ENCODE measurements around the gene ALDH3B2. TPM values are rescaled to one million over a fixed set of nuclear protein-coding genes. Genes with fewer than 3 reads are reported as not detected.

The ALDH3B2 gene
- total RNA-seq, 1 experiment from 2014 or later = 0.13 TPM

DNA sequence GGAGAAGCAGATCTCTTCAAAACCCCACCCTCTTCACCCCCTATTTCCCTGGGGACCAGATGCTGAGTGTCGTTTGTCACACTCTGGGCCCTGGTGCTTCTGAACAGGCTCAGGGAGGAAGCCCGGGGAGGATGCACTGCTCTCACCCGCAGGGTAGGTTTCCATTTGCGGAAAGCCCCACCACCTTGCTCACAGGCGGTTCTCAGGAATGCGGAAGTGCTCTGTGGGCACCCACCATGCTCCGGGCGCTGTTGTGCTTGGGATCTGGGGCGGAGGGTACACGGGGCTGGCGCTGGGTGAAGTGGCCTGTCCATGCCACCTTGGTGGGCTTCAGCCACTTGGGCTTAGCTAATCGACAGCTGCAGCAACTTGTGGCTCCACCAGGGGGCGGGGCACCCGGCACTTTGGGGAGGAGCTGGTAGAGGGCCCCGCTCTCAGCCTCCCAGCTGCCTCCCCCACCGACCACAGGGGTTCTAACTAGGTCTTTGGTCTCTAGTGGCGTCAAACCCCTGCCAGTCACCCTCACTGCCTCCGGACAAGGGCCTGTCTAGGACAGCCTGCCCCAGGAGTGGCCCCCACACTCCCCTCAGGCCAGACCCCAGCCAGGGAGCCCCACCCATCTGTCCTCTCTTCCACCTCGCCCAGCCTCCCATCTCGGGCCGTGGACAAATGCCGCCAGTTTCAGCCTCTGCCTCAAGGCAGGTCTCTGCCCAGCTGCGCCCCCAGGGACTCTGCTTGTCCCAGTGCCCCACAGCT lies 60.3 kb downstream of the ALDH3B2 start:
- H3K4me1 Mint-ChIP-seq = peaks cover 40% of the 10 kb centered on the region
- ATAC-seq (peak; percentile 39), DNase-seq (ENCODE audit: low spot score) (peak; percentile 84)
- CTCF ChIA-PET = interaction anchor here (0.6 to 10.2 kb wide), 36 partner anchors 8 to 312 kb away, joined by 3 to 200 read pairs (median 4); partner anchors contain the start of genes AIP, CORO1B, GSTP1 and NUDT8
- H3K9me3 Mint-ChIP-seq = no peaks in the 10 kb centered on the region
- H3K27me3 Mint-ChIP-seq (ENCODE audit: low read depth) = peaks cover 31% of the 10 kb centered on the region
- H3K36me3 Mint-ChIP-seq = peaks cover 15% of the 10 kb centered on the region
- no peak overlapping the region for H3K4me3 Mint-ChIP-seq
- no peak overlapping the region for H3K27ac Mint-ChIP-seq
- 0 out of 2 replicates have a peak, but pooled peaks have one; percentile 4 for TF ChIP-seq ZNF416 (CRISPR knock-in tag; IDR thresholded peaks at IDR 0.05)
- no peak for TF ChIP-seq ZNF121 (CRISPR knock-in tag; IDR thresholded peaks at IDR 0.05)
- TF ChIP-seq ATF6 (CRISPR knock-in tag; IDR thresholded peaks at IDR 0.05) = no peak
- TF ChIP-seq SP1 (CRISPR knock-in tag; conservative IDR thresholded peaks at IDR 0.05) = peak; percentile 16; the same call in 1 of the 2 replicates
- TF ChIP-seq TEAD1 (CRISPR knock-in tag; IDR thresholded peaks at IDR 0.05) = peak; percentile 28; the same call in 1 of the 2 replicates
- peak; percentile 76 for TF ChIP-seq CTCF (IDR thresholded peaks at IDR 0.05)
- POLR2A ChIA-PET = interaction anchor here (0.9 to 1.1 kb wide), 2 partner anchors 16 to 31 kb away, joined by 3 to 4 read pairs; partner anchors contain the start of gene NUDT8

DNA sequence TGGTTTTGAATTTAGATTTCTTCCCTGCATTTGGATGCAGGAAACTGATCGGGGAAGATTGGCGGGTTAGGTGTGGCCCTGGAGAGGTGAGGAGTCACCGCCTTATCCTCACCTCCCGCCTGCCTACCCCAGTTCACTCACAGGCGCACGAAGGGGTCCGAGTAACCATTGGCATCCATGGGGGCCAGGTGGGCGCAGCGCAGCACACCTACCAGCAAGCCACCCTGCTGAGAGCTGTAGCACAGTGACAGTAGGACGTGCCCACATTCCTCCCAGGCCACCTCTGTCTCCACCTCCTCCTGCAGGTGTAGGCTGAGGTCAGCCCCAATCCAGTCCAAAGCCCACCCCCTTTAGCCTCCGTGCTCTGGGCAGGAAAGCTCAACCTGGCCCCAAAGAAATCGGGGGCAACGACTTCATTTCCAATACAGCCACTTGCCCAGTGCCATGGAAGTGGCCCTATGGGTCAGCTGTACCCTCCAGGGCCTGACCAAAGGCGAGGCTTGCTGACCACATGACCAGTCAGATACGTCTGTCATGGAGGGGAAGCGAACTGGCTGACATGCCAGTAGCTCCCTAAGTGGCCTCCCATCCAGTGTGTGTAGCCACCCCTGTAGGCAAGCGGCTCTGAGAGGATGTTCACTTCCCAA lies 61.0 kb downstream of the ALDH3B2 start:
- ChIA-PET POLR2A (interaction anchor here (1.1 kb wide), 1 partner anchor 17 kb away, joined by 4 read pairs; the partner anchor contains the start of gene NUDT8), CTCF (interaction anchor here (0.6 to 10.2 kb wide), 31 partner anchors 8 to 257 kb away, joined by 3 to 200 read pairs (median 5); partner anchors contain the start of genes AIP, CORO1B, GSTP1 and NUDT8)
- TF ChIP-seq, protein P1, sequence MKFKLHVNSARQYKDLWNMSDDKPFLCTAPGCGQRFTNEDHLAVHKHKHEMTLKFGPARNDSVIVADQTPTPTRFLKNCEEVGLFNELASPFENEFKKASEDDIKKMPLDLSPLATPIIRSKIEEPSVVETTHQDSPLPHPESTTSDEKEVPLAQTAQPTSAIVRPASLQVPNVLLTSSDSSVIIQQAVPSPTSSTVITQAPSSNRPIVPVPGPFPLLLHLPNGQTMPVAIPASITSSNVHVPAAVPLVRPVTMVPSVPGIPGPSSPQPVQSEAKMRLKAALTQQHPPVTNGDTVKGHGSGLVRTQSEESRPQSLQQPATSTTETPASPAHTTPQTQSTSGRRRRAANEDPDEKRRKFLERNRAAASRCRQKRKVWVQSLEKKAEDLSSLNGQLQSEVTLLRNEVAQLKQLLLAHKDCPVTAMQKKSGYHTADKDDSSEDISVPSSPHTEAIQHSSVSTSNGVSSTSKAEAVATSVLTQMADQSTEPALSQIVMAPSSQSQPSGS (CRISPR knock-in tag; IDR thresholded peaks at IDR 0.05; ENCODE audit: borderline replicate concordance, low read depth) = no peak
- no peak for TF ChIP-seq FOXJ3 (CRISPR knock-in tag; IDR thresholded peaks at IDR 0.05; ENCODE audit: borderline replicate concordance)
- TF ChIP-seq ESRRA (CRISPR knock-in tag; IDR thresholded peaks at IDR 0.05; ENCODE audit: borderline replicate concordance) = no peak
- TF ChIP-seq PREB (CRISPR knock-in tag; IDR thresholded peaks at IDR 0.05; ENCODE audit: borderline replicate concordance) = no peak
- TF ChIP-seq IRF1 (CRISPR knock-in tag; IDR thresholded peaks at IDR 0.05) = no peak
- no peak for TF ChIP-seq NFE2L1 (CRISPR knock-in tag; IDR thresholded peaks at IDR 0.05)
- no peak for TF ChIP-seq MLX (CRISPR knock-in tag; IDR thresholded peaks at IDR 0.05)
- TF ChIP-seq, protein P2, sequence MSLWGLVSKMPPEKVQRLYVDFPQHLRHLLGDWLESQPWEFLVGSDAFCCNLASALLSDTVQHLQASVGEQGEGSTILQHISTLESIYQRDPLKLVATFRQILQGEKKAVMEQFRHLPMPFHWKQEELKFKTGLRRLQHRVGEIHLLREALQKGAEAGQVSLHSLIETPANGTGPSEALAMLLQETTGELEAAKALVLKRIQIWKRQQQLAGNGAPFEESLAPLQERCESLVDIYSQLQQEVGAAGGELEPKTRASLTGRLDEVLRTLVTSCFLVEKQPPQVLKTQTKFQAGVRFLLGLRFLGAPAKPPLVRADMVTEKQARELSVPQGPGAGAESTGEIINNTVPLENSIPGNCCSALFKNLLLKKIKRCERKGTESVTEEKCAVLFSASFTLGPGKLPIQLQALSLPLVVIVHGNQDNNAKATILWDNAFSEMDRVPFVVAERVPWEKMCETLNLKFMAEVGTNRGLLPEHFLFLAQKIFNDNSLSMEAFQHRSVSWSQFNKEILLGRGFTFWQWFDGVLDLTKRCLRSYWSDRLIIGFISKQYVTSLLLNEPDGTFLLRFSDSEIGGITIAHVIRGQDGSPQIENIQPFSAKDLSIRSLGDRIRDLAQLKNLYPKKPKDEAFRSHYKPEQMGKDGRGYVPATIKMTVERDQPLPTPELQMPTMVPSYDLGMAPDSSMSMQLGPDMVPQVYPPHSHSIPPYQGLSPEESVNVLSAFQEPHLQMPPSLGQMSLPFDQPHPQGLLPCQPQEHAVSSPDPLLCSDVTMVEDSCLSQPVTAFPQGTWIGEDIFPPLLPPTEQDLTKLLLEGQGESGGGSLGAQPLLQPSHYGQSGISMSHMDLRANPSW (CRISPR knock-in tag; conservative IDR thresholded peaks at IDR 0.05; ENCODE audit: low read depth) = no peak
- Mint-ChIP-seq H3K36me3 (peaks cover 19% of the 10 kb centered on the region), H3K4me3 (no peak overlapping the region), H3K27ac (no peak overlapping the region), H3K9me3 (no peaks in the 10 kb centered on the region), H3K4me1 (peaks cover 37% of the 10 kb centered on the region), H3K27me3 (ENCODE audit: low read depth) (peaks cover 28% of the 10 kb centered on the region)
- no peak for DNase-seq (ENCODE audit: low spot score)
- ATAC-seq = no peak
